ENCODE measurements around the gene PRTFDC1. TPM values are rescaled to one million over a fixed set of nuclear protein-coding genes. Genes with fewer than 3 reads are reported as not detected.

The PRTFDC1 gene
- total and polyA plus RNA-seq, 2 of the 8 experiments (the other 6 are each of a cell fraction or from before 2014, with no cell fraction given) = 5.9 to 6.6 TPM

- no peak for TF ChIP-seq CHD7 (IDR thresholded peaks at IDR 0.05; ENCODE audit: insufficient replicate concordance, low read length)
Observed at GRCh38 chr10:24902400-24902728, 50.0 kb downstream of the PRTFDC1 start (continued).

Measured in H1 (cell line).